ENCODE results near the gene ERICH6.

DNA sequence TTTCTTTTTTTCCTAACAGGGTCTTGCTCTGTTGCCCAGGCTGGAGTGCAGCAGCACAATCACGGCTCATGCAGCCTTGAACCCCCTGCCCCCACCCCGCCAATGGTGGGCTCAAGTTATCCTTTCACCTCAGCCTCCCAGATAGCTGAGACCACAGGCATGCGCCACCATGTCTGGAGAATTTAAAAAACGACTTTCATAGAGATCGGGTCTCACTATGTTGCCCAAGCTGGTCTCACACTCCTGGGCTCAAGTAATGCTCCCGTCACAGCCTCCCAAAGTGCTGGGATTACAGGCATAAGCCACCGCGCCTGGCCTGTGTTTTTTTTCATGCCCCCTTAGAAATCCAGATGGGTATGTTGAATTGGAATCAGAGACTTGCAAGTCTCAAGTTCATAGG lies 40.3 kb downstream of the ERICH6 start:
- TF ChIP-seq, protein P1, sequence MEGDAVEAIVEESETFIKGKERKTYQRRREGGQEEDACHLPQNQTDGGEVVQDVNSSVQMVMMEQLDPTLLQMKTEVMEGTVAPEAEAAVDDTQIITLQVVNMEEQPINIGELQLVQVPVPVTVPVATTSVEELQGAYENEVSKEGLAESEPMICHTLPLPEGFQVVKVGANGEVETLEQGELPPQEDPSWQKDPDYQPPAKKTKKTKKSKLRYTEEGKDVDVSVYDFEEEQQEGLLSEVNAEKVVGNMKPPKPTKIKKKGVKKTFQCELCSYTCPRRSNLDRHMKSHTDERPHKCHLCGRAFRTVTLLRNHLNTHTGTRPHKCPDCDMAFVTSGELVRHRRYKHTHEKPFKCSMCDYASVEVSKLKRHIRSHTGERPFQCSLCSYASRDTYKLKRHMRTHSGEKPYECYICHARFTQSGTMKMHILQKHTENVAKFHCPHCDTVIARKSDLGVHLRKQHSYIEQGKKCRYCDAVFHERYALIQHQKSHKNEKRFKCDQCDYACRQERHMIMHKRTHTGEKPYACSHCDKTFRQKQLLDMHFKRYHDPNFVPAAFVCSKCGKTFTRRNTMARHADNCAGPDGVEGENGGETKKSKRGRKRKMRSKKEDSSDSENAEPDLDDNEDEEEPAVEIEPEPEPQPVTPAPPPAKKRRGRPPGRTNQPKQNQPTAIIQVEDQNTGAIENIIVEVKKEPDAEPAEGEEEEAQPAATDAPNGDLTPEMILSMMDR (IDR thresholded peaks at IDR 0.05), result no peak
- TF ChIP-seq POLR2AphosphoS5 (IDR thresholded peaks at IDR 0.05) (no peak), POLR2A (IDR thresholded peaks at IDR 0.05) (no peak), EP300 (IDR thresholded peaks at IDR 0.05; ENCODE audit: low read depth) (no peak)
